ENCODE results near the gene DENND4C.

GRCh38 chr9:19371942-19372341 lies 141.4 kb downstream of the DENND4C start:
- TF ChIP-seq POLR2AphosphoS5 (IDR thresholded peaks at IDR 0.05; ENCODE audit: low read depth, low read length) (no peak), POLR2A (IDR thresholded peaks at IDR 0.05; ENCODE audit: low read depth, low read length) (no peak), TAF1 (IDR thresholded peaks at IDR 0.05; ENCODE audit: low read depth, low read length) (no peak), SPI1 (IDR thresholded peaks at IDR 0.05; ENCODE audit: low read depth, low read length) (no peak), PAX5 (IDR thresholded peaks at IDR 0.05; ENCODE audit: insufficient read depth, low read length, severe bottlenecking) (no peak)
